Measurements from ENCODE around the gene REL.

The REL gene

GRCh38 chr2:60881047-60881932 is at the start of gene REL:
Gene REL, plus strand, starts transcription at chr2:60881574. Its CDS starts 267 bp downstream, at chr2:60881841.
- no peaks in the 10 kb centered on the region for H3K27me3 ChIP-seq (ENCODE audit: insufficient read depth, insufficient read length)
- no peak for TF ChIP-seq ZNF274 (IDR thresholded peaks at IDR 0.05; ENCODE audit: low read depth, low read length)
- TF ChIP-seq YY1 (IDR thresholded peaks at IDR 0.05; ENCODE audit: insufficient read depth, insufficient read length), result no peak
- TF ChIP-seq SUZ12 (IDR thresholded peaks at IDR 0.05; ENCODE audit: extremely low read depth, insufficient read depth, insufficient read length), result no peak
- H3K9me3 ChIP-seq (ENCODE audit: insufficient read depth, low read length), result no peaks in the 10 kb centered on the region
- peak within 1 kb of the TSS; percentile 81 for H3K9ac ChIP-seq (ENCODE audit: insufficient read length, low read depth)
- H3K4me1 ChIP-seq (ENCODE audit: insufficient read depth, insufficient read length), result no peaks in the 10 kb centered on the region
- DNase-seq (ENCODE audit: low read depth, low spot score), result peak; percentile 84
- peak within 1 kb of the TSS; percentile 74 for H3K4me3 ChIP-seq (ENCODE audit: insufficient read length, low read depth)
- no peaks in the 10 kb centered on the region for H3K36me3 ChIP-seq (ENCODE audit: insufficient read depth, insufficient read length, low read length)

DNA sequence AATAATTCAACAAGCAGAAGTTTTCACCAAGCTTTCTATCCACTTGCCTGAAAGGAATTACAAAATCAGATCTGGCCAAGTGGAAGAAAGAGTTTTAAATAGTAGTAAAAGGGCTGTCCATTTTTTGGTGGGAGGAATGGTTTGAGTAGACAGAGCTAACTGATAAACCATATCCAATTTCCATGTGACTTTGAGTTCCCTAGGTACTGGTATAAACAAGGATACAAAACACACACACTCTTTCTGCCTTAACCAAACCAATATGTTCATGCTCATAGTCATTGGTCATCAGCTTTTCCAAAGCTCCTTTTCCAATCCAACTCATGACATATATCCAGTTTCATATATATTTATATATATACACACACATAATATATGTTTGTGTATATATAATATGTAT is 49.5 kb upstream of the REL start:
- no peaks in the 10 kb centered on the region for H3K9me3 ChIP-seq (ENCODE audit: insufficient read depth, low read length)
- TF ChIP-seq ZNF274 (IDR thresholded peaks at IDR 0.05; ENCODE audit: low read depth, low read length), result no peak
- TF ChIP-seq SUZ12 (IDR thresholded peaks at IDR 0.05; ENCODE audit: extremely low read depth, insufficient read depth, insufficient read length), result no peak
- TF ChIP-seq YY1 (IDR thresholded peaks at IDR 0.05; ENCODE audit: insufficient read depth, insufficient read length), result no peak
- H3K36me3 ChIP-seq (ENCODE audit: insufficient read depth, insufficient read length, low read length), result no peaks in the 10 kb centered on the region
- no peaks in the 10 kb centered on the region for H3K4me1 ChIP-seq (ENCODE audit: insufficient read depth, insufficient read length)
- H3K9ac ChIP-seq (ENCODE audit: insufficient read length, low read depth), result no peak overlapping the region
- no peak for DNase-seq (ENCODE audit: low read depth, low spot score)
- no peak overlapping the region for H3K4me3 ChIP-seq (ENCODE audit: insufficient read length, low read depth)
- peaks cover 15% of the 10 kb centered on the region for H3K27me3 ChIP-seq (ENCODE audit: insufficient read depth, insufficient read length)

- TF ChIP-seq ZNF274 (IDR thresholded peaks at IDR 0.05; ENCODE audit: low read depth, low read length) (no peak), SUZ12 (IDR thresholded peaks at IDR 0.05; ENCODE audit: extremely low read depth, insufficient read depth, insufficient read length) (no peak), YY1 (IDR thresholded peaks at IDR 0.05; ENCODE audit: insufficient read depth, insufficient read length) (no peak)
- Histone ChIP-seq H3K36me3 (ENCODE audit: insufficient read depth, insufficient read length, low read length) (no peaks in the 10 kb centered on the region), H3K4me3 (ENCODE audit: insufficient read length, low read depth) (no peak overlapping the region), H3K4me1 (ENCODE audit: insufficient read depth, insufficient read length) (no peaks in the 10 kb centered on the region), H3K9me3 (ENCODE audit: insufficient read depth, low read length) (no peaks in the 10 kb centered on the region), H3K9ac (ENCODE audit: insufficient read length, low read depth) (no peak overlapping the region), H3K27me3 (ENCODE audit: insufficient read depth, insufficient read length) (peaks cover 15% of the 10 kb centered on the region)
- no peak for DNase-seq (ENCODE audit: low read depth, low spot score)
Observed at GRCh38 chr2:60832621-60833020, 48.8 kb upstream of the REL start.

GRCh38 chr2:60834270-60834717 is 47.1 kb upstream of the REL start:
- H3K9ac ChIP-seq (ENCODE audit: insufficient read length, low read depth), result no peak overlapping the region
- H3K4me3 ChIP-seq (ENCODE audit: insufficient read length, low read depth), result no peak overlapping the region
- H3K27me3 ChIP-seq (ENCODE audit: insufficient read depth, insufficient read length), result peaks cover 24% of the 10 kb centered on the region
- H3K9me3 ChIP-seq (ENCODE audit: insufficient read depth, low read length), result no peaks in the 10 kb centered on the region
- H3K36me3 ChIP-seq (ENCODE audit: insufficient read depth, insufficient read length, low read length), result no peaks in the 10 kb centered on the region
- no peaks in the 10 kb centered on the region for H3K4me1 ChIP-seq (ENCODE audit: insufficient read depth, insufficient read length)
- DNase-seq (ENCODE audit: low read depth, low spot score), result no peak
- TF ChIP-seq ZNF274 (IDR thresholded peaks at IDR 0.05; ENCODE audit: low read depth, low read length), result no peak
- TF ChIP-seq YY1 (IDR thresholded peaks at IDR 0.05; ENCODE audit: insufficient read depth, insufficient read length), result no peak
- no peak for TF ChIP-seq SUZ12 (IDR thresholded peaks at IDR 0.05; ENCODE audit: extremely low read depth, insufficient read depth, insufficient read length)

GRCh38 chr2:60836491-60836890 is 44.9 kb upstream of the REL start:
- TF ChIP-seq SUZ12 (IDR thresholded peaks at IDR 0.05; ENCODE audit: extremely low read depth, insufficient read depth, insufficient read length), result no peak
- TF ChIP-seq ZNF274 (IDR thresholded peaks at IDR 0.05; ENCODE audit: low read depth, low read length), result no peak
- TF ChIP-seq YY1 (IDR thresholded peaks at IDR 0.05; ENCODE audit: insufficient read depth, insufficient read length), result no peak
- no peak for DNase-seq (ENCODE audit: low read depth, low spot score)
- peaks cover 24% of the 10 kb centered on the region for H3K27me3 ChIP-seq (ENCODE audit: insufficient read depth, insufficient read length)

GRCh38 chr2:60837123-60837522 is 44.3 kb upstream of the REL start:
- no peak overlapping the region for H3K9ac ChIP-seq (ENCODE audit: insufficient read length, low read depth)
- H3K4me3 ChIP-seq (ENCODE audit: insufficient read length, low read depth), result no peak overlapping the region
- no peak for DNase-seq (ENCODE audit: low read depth, low spot score)

More at GRCh38 chr2:60836491-60836890, 44.9 kb upstream of the REL start:
- Histone ChIP-seq H3K9ac (ENCODE audit: insufficient read length, low read depth) (no peak overlapping the region), H3K4me3 (ENCODE audit: insufficient read length, low read depth) (no peak overlapping the region), H3K4me1 (ENCODE audit: insufficient read depth, insufficient read length) (no peaks in the 10 kb centered on the region), H3K9me3 (ENCODE audit: insufficient read depth, low read length) (no peaks in the 10 kb centered on the region), H3K36me3 (ENCODE audit: insufficient read depth, insufficient read length, low read length) (no peaks in the 10 kb centered on the region)

DNA sequence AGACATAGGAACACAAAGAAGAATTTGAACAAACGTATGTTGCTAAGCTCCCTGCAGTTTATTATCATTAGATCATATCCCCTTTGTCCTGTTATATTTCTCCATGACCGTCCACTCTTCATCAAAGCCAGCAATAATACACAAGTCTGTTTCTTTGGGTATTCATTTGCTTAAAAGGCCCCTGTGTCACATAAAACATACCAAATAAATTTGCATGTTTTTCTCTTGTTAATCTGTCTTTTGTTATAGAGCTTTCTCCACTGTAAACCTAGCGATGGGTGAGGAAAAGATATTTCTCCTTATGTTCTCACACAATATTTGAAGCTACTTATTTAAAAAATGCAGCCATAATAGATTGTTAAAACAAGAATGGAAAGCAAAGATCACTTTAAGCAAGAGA is 42.9 kb upstream of the REL start:
- no peak for DNase-seq (ENCODE audit: low read depth, low spot score)
- Histone ChIP-seq H3K4me3 (ENCODE audit: insufficient read length, low read depth) (no peak overlapping the region), H3K4me1 (ENCODE audit: insufficient read depth, insufficient read length) (no peaks in the 10 kb centered on the region), H3K9me3 (ENCODE audit: insufficient read depth, low read length) (no peaks in the 10 kb centered on the region), H3K9ac (ENCODE audit: insufficient read length, low read depth) (no peak overlapping the region), H3K36me3 (ENCODE audit: insufficient read depth, insufficient read length, low read length) (no peaks in the 10 kb centered on the region), H3K27me3 (ENCODE audit: insufficient read depth, insufficient read length) (peaks cover 24% of the 10 kb centered on the region)
- TF ChIP-seq ZNF274 (IDR thresholded peaks at IDR 0.05; ENCODE audit: low read depth, low read length) (no peak), SUZ12 (IDR thresholded peaks at IDR 0.05; ENCODE audit: extremely low read depth, insufficient read depth, insufficient read length) (no peak), YY1 (IDR thresholded peaks at IDR 0.05; ENCODE audit: insufficient read depth, insufficient read length) (no peak)

More at GRCh38 chr2:60837123-60837522, 44.3 kb upstream of the REL start:
- TF ChIP-seq SUZ12 (IDR thresholded peaks at IDR 0.05; ENCODE audit: extremely low read depth, insufficient read depth, insufficient read length) (no peak), YY1 (IDR thresholded peaks at IDR 0.05; ENCODE audit: insufficient read depth, insufficient read length) (no peak), ZNF274 (IDR thresholded peaks at IDR 0.05; ENCODE audit: low read depth, low read length) (no peak)
- H3K9me3 ChIP-seq (ENCODE audit: insufficient read depth, low read length), result no peaks in the 10 kb centered on the region
- no peaks in the 10 kb centered on the region for H3K36me3 ChIP-seq (ENCODE audit: insufficient read depth, insufficient read length, low read length)
- H3K4me1 ChIP-seq (ENCODE audit: insufficient read depth, insufficient read length), result no peaks in the 10 kb centered on the region
- peaks cover 24% of the 10 kb centered on the region for H3K27me3 ChIP-seq (ENCODE audit: insufficient read depth, insufficient read length)

Data from NT2/D1 (cell line).